Stomach (tissue), 9 donors: Measurements from ENCODE around the gene CLEC18C. TPM values are rescaled to one million over a fixed set of nuclear protein-coding genes. Genes with fewer than 3 reads are reported as not detected.
"Not testable (repeated sequence)": the region's sequence is repeated elsewhere in the genome, so short reads cannot be mapped to it uniquely, and the experiment has no call there.

Experiments used
- DNase-seq, 2 donors: peaks; one replicate each; pipeline versions ENCODE4 v3.0.0 to v3.0.0-alpha.2; 2013 to 2019
- H3K27ac ChIP-seq, 5 donors: fragments of 200-600 bp in 4 of 5; sonication (generic) in 4 of 5; one replicate each; pipeline ENCODE4 v1.5.1; 2013 to 2019; ENCODE audit warnings: mild to moderate bottlenecking in 1 of 5, moderate library complexity in 1 of 5
- H3K27me3 ChIP-seq, 3 donors: fragments of 200-600 bp; sonication (generic); one replicate each; pipeline ENCODE4 v1.5.1; 2017 to 2019; ENCODE audit warnings: mixed run types in 1 of 3
- H3K36me3 ChIP-seq, 4 donors: fragments of 200-600 bp; sonication (generic); 1 replicate in 3 of 4; 2 replicates in 1 of 4; pipeline ENCODE4 v1.5.1; 2016 to 2019
- H3K4me1 ChIP-seq, 4 donors: fragments of 200-600 bp; sonication (generic); one replicate each; pipeline ENCODE4 v1.5.1; 2016 to 2019
- H3K4me3 ChIP-seq, 4 donors: fragments of 200-600 bp; sonication (generic) in 3 of 4; one replicate each; pipeline ENCODE4 v1.5.1; 2016 to 2019; ENCODE audit warnings: mild to moderate bottlenecking in 1 of 4
- H3K9me3 ChIP-seq, 4 donors: fragments of 200-600 bp; sonication (generic); one replicate each; pipeline ENCODE4 v1.5.1; 2016 to 2019
- WGBS, 5 donors: extraction: QIAGEN DNeasy Blood & Tissue Kit in 3 of 5; methylation state at CpG; one replicate each; pipeline versions ENCODE4 v1.1.5 to v1.1.7; 2013 to 2018; 5-methylcytosine and 5-hydroxymethylcytosine counted together
- intact Hi-C: fragments of 100-400 bp; cut with DNase I; formaldehyde crosslinking; loops from one replicate; pipeline ENCODE4 v1.15.1; 2023; ENCODE audit warnings: low total_unique reads
- polyA plus RNA-seq, 3 donors: library from polyadenylated mRNA; stranded (reverse); fragments of 200-250 nt; gene quantifications; one replicate each; pipeline ENCODE4 v1.2.3, GENCODE V29; 2013
- total RNA-seq, 5 donors: library from RNA; depleted of rRNA; stranded (reverse); fragments of >200 nt; gene quantifications; one replicate each; pipeline versions ENCODE4 v1.1.0 to v1.2.3, GENCODE V29; 2014 to 2016
- donor health status: healthy with polysubstance abuse.
- donor health status: Bipolar disorder and iron deficiency.
- donor health status: healthy.

The CLEC18C gene
- total and polyA plus RNA-seq, 8 donors, result 0.06 to 3.0 (median 0.71) TPM; not detected in 4

GRCh38 chr16:70197611-70198010, 24.0 kb downstream of the CLEC18C start:
- H3K4me1 ChIP-seq, DNase-seq, H3K27ac ChIP-seq, H3K27me3 ChIP-seq, intact Hi-C loops, H3K4me3 ChIP-seq, H3K9me3 ChIP-seq, H3K36me3 ChIP-seq: not testable (repeated sequence)
- WGBS, 5 donors, result 69 to 80% (median 70%) methylated on average over 2 to 7 of the region's 7 CpGs

GRCh38 chr16:70198230-70198629, 24.6 kb downstream of the CLEC18C start:
- intact Hi-C loops, DNase-seq, H3K9me3 ChIP-seq, H3K27ac ChIP-seq, H3K4me3 ChIP-seq, H3K36me3 ChIP-seq, H3K27me3 ChIP-seq, H3K4me1 ChIP-seq: not testable (repeated sequence)
- WGBS, 5 donors, result 77 to 89% (median 85%) methylated on average over 8 to 9 of the region's 9 CpGs

DNA sequence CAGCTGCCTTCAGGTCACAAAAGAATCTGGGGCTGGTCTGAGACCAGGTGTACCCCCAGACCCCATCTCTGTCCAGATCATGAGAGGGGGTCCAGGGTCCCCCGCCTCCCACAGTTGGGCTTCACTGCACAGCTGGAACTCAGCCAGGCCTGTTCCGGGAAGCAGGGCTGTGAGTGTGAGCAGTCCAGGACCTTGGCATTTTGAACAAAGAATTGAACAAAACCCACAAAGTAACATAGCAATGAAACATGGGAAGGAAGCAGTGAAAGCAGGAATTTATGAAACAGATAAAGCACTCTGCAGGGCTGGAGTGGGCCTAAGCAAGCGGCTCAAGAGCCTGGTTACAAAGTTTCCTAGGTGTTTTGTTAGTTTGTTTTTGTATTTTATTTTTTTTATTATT, 25.1 kb downstream of the CLEC18C start:
- peak in 1 of 2 donors; percentile 12 for DNase-seq
- H3K9me3 ChIP-seq, H3K4me1 ChIP-seq, H3K36me3 ChIP-seq, intact Hi-C loops, H3K4me3 ChIP-seq, H3K27ac ChIP-seq, H3K27me3 ChIP-seq: not testable (repeated sequence)
- WGBS, 5 donors, result 21 to 42% (median 30%) methylated on average over 3 of the region's 3 CpGs

DNA sequence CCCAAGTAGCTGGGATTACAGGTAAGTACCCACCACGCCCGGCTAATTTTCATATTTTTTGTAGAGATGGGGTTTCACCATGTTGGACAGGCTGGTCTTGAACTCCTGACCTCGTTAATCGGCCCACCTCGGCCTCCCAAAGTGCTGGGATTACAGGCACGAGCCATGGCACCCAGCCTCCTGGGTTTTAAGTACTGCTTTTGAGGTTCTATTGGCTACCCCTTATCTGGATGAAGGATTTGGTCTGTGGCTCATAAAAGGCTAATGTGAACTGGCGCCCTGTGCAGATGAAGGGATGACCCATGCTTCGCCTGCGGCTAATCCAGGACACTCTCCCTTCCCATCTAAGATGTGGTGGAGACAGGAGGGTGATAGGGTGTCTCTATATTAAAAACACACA, 25.6 kb downstream of the CLEC18C start:
- H3K27me3 ChIP-seq, H3K9me3 ChIP-seq, H3K27ac ChIP-seq, H3K4me1 ChIP-seq, H3K36me3 ChIP-seq, DNase-seq, H3K4me3 ChIP-seq, intact Hi-C loops: not testable (repeated sequence)
- 81 to 93% (median 88%) methylated on average over 9 of the region's 9 CpGs for WGBS, 5 donors

DNA sequence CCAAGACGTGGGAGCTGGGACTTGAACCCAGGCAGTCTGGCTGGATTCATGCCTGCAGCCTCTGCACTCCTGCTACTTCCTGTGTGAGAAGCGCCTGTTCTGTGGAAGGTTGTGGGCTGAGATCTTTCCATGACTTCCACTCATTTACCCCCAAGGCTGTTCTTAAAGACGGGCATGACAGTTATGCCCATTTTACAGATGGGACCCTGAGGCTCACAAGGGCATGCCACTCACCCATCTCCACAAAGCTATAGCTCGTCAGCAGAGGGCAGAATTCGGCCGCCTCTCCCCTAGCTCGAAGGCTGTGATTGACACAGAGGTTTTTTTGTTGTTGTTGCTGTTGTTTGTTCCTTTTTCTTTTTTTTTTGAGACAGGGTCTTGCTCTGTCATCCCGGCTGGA, 26.5 kb downstream of the CLEC18C start:
- H3K27ac ChIP-seq, intact Hi-C loops, H3K4me1 ChIP-seq, H3K9me3 ChIP-seq, H3K4me3 ChIP-seq, DNase-seq, H3K36me3 ChIP-seq, H3K27me3 ChIP-seq: not testable (repeated sequence)
- 78 to 86% (median 83%) methylated on average over 7 to 8 of the region's 8 CpGs for WGBS, 5 donors

GRCh38 chr16:70203508-70203907, 29.9 kb downstream of the CLEC18C start:
- intact Hi-C loops, H3K9me3 ChIP-seq, H3K4me1 ChIP-seq, DNase-seq, H3K36me3 ChIP-seq, H3K27me3 ChIP-seq, H3K4me3 ChIP-seq, H3K27ac ChIP-seq: not testable (repeated sequence)
- WGBS, 5 donors, result 74 to 86% (median 83%) methylated on average over 3 to 5 of the region's 7 CpGs

DNA sequence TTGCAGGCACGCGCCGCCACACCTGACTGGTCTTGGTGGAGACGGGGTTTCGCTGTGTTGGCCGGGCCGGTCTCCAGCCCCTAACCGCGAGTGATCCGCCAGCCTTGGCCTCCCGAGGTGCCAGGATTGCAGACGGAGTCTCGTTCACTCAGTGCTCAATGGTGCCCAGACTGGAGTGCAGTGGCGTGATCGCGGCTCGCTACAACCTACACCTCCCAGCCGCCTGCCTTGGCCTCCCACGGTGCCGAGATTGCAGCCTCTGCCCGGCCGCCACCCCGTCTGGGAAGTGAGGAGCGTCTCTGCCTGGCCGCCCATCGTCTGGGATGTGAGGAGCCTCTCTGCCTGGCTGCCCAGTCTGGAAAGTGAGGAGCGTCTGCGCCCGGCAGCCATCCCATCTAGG, 30.4 kb downstream of the CLEC18C start:
- H3K4me3 ChIP-seq, intact Hi-C loops, DNase-seq, H3K9me3 ChIP-seq, H3K27ac ChIP-seq, H3K36me3 ChIP-seq, H3K4me1 ChIP-seq, H3K27me3 ChIP-seq: not testable (repeated sequence)
- 93 to 98% (median 95%) methylated on average over 3 to 17 of the region's 29 CpGs for WGBS, 5 donors

GRCh38 chr16:70204668-70205405, 31.2 kb downstream of the CLEC18C start:
- DNase-seq, intact Hi-C loops, H3K36me3 ChIP-seq, H3K4me1 ChIP-seq, H3K27ac ChIP-seq, H3K27me3 ChIP-seq, H3K9me3 ChIP-seq, H3K4me3 ChIP-seq: not testable (repeated sequence)
- 90 to 98% (median 92%) methylated on average over 2 to 41 of the region's 46 CpGs for WGBS, 5 donors

DNA sequence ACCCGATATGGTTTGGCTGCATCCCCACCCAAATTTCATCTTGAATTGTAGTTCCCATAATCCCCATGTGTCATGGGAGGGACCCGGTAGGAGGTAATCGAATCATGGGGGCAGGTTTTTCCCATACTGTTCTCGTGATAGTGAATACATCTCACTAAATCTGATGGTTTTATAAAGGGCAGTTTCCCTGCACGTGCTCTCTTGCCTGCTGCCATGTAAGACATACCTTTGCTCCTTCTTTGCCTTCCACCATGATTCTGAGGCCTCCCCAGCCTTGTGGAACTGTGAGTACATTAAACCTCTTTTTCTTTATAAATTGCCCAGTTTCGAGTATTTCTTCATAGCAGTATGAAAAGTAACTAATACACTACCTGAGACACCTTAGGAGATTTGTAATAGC, 32.8 kb downstream of the CLEC18C start:
- H3K36me3 ChIP-seq, DNase-seq, H3K9me3 ChIP-seq, H3K4me1 ChIP-seq, intact Hi-C loops, H3K27me3 ChIP-seq, H3K4me3 ChIP-seq: not testable (repeated sequence)
- H3K27ac ChIP-seq, result peak overlapping the region in 2 of 5 donors; percentile 27 to 31
- WGBS, 5 donors, result 54 to 75% (median 64%) methylated on average over 3 to 6 of the region's 6 CpGs

GRCh38 chr16:70218586-70218985, 45.0 kb downstream of the CLEC18C start:
- H3K27me3 ChIP-seq, DNase-seq, H3K4me1 ChIP-seq, H3K27ac ChIP-seq, intact Hi-C loops, H3K4me3 ChIP-seq, H3K9me3 ChIP-seq: not testable (repeated sequence)
- 67 to 80% (median 74%) methylated on average over 2 of the region's 2 CpGs for WGBS, 5 donors
- H3K36me3 ChIP-seq, result peaks cover 3 to 41% (median 29%) of the 10 kb centered on the region in 4 donors

DNA sequence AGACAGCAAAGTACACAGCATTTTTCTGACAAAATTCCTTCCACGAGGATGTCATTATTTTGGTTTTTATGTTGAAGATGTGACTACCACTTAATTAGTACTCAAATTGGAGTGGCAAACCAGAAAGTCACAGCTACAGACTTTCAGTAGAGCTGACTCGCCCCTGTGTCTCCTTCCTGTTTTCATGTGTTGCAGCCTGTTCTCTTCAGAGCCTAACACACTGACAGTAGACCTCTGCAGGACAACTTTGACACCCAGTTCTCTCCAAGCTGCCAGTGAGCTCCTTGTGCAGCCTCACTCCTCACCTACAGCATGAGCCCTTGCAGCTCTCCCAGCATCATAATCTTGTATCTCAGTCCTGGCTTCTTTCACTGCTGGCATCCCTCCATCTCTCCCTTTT, 49.0 kb downstream of the CLEC18C start:
- intact Hi-C loops, result not testable (repeated sequence)

GRCh38 chr16:70223216-70223615, 49.6 kb downstream of the CLEC18C start:
- WGBS, 5 donors, result 56 to 67% (median 60%) methylated on average over 1 of the region's 2 CpGs; no CpG with 5 or more reads in 2 of the 5 donors
- DNase-seq, intact Hi-C loops, H3K27ac ChIP-seq, H3K4me1 ChIP-seq, H3K9me3 ChIP-seq, H3K4me3 ChIP-seq, H3K27me3 ChIP-seq: not testable (repeated sequence)
- H3K36me3 ChIP-seq, result peaks cover 3 to 57% (median 56%) of the 10 kb centered on the region in 4 donors

More for the DNA sequence above, 49.0 kb downstream of the CLEC18C start:
- H3K9me3 ChIP-seq, H3K27ac ChIP-seq, H3K4me1 ChIP-seq, H3K27me3 ChIP-seq, H3K4me3 ChIP-seq, DNase-seq: not testable (repeated sequence)
- peaks cover 3 to 55% (median 53%) of the 10 kb centered on the region in 4 donors for H3K36me3 ChIP-seq
- 66 to 77% (median 67%) methylated on average over 1 to 2 of the region's 2 CpGs for WGBS, 5 donors
